HG02943 (cell line): ENCODE results near the gene CHD6.
A peak's percentile ranks its signal among the peaks of the same experiment; 100 is the strongest.

Experiments
- ATAC-seq: cut with Tn5 transposase; IDR thresholded peaks from one replicate; pipeline ENCODE4 v1.9.1; 2021; ENCODE audit warnings: mild to moderate bottlenecking, low read depth, moderate library complexity; ENCODE audit not compliant: unreplicated experiment

CHD6 gene

GRCh38 chr20:41617902-41618806 lies at the start of gene CHD6:
Gene CHD6 (minus strand): TSS chr20:41618377. CDS start chr20:41551337, 67,040 bp downstream.
- ATAC-seq, result peak; percentile 97

GRCh38 chr20:41664584-41664983 lies 46.4 kb upstream of the CHD6 start:
- no peak for ATAC-seq

GRCh38 chr20:41657655-41658054 lies 39.5 kb upstream of the CHD6 start:
- ATAC-seq, result no peak

- ATAC-seq, result no peak
Measured at GRCh38 chr20:41655962-41656618, 37.9 kb upstream of the CHD6 start.

GRCh38 chr20:41654884-41655283 lies 36.7 kb upstream of the CHD6 start:
- ATAC-seq, result no peak

GRCh38 chr20:41654292-41654691 lies 36.1 kb upstream of the CHD6 start:
- no peak for ATAC-seq

- no peak for ATAC-seq
Measured at GRCh38 chr20:41650231-41650948, 32.2 kb upstream of the CHD6 start.

GRCh38 chr20:41649489-41649888 lies 31.3 kb upstream of the CHD6 start:
- no peak for ATAC-seq

GRCh38 chr20:41645372-41645771 lies 27.2 kb upstream of the CHD6 start:
- no peak for ATAC-seq

- ATAC-seq, result no peak
Measured at GRCh38 chr20:41643504-41643938, 25.3 kb upstream of the CHD6 start.

- ATAC-seq, result no peak
Measured at GRCh38 chr20:41639630-41640029, 21.5 kb upstream of the CHD6 start.

- no peak for ATAC-seq
Measured at GRCh38 chr20:41638456-41638855, 20.3 kb upstream of the CHD6 start.

GRCh38 chr20:41635158-41635557 lies 17.0 kb upstream of the CHD6 start:
- ATAC-seq, result no peak

- no peak for ATAC-seq
Measured at GRCh38 chr20:41632896-41633295, 14.7 kb upstream of the CHD6 start.

GRCh38 chr20:41631826-41632225 lies 13.6 kb upstream of the CHD6 start:
- ATAC-seq, result no peak

GRCh38 chr20:41630846-41631245 lies 12.7 kb upstream of the CHD6 start:
- ATAC-seq, result no peak

GRCh38 chr20:41627611-41628244 lies 9.6 kb upstream of the CHD6 start:
- no peak for ATAC-seq

- ATAC-seq, result no peak
Measured at GRCh38 chr20:41627001-41627495, 8.9 kb upstream of the CHD6 start.

GRCh38 chr20:41623625-41624375 lies 5.6 kb upstream of the CHD6 start:
- ATAC-seq, result no peak

GRCh38 chr20:41622584-41622983 lies 4.4 kb upstream of the CHD6 start:
- no peak for ATAC-seq
